DND-41 (cell line): ENCODE results near the gene TBC1D4.

ENCODE experiments used
- CTCF ChIP-seq: IDR thresholded peaks from 2 replicates; pipeline ENCODE4 v1.5.1; 2012; ENCODE audit warnings: borderline replicate concordance, low read length, moderate library complexity, mild to moderate bottlenecking; ENCODE audit not compliant: poor library complexity, severe bottlenecking; ENCODE audit errors: extremely low read depth
- EZH2 ChIP-seq: IDR thresholded peaks from 3 replicates; pipeline ENCODE4 v1.6.1; 2012; ENCODE audit warnings: borderline replicate concordance, low read depth, mild to moderate bottlenecking, moderate library complexity, low read length, inconsistent platforms; ENCODE audit not compliant: severe bottlenecking

- no peak for TF ChIP-seq CTCF
- TF ChIP-seq EZH2, result no peak
Observed at GRCh38 chr13:75437582-75438318, 44.2 kb downstream of the TBC1D4 start.
